Uterus (tissue), 4 donors: Measurements from ENCODE around the gene TRIM8. TPM values are rescaled to one million over a fixed set of nuclear protein-coding genes. Genes with fewer than 3 reads are reported as not detected.
A peak's percentile ranks its signal among the peaks of the same experiment; 100 is the strongest.

Source experiments
- DNase-seq, 2 donors: peaks; one replicate each; pipeline ENCODE4 v3.0.0-alpha.2; 2019 to 2020
- H3K27ac ChIP-seq, 2 donors: fragments of 200-600 bp; sonication (generic); 1 replicate in 1 of 2; 2 replicates in 1 of 2; pipeline ENCODE4 v1.5.1; 2016 to 2018
- H3K27me3 ChIP-seq, 2 donors: fragments of 200-600 bp; sonication (generic); one replicate each; pipeline ENCODE4 v1.5.1; 2018 to 2019; ENCODE audit warnings: control low read depth in 1 of 2
- H3K36me3 ChIP-seq, 2 donors: fragments of 200-600 bp; sonication (generic); one replicate each; pipeline ENCODE4 v1.5.1; 2019; ENCODE audit warnings: control low read depth in 1 of 2
- H3K4me1 ChIP-seq, 2 donors: fragments of 200-600 bp; sonication (generic); one replicate each; pipeline ENCODE4 v1.5.1; 2018 to 2019; ENCODE audit warnings: control low read depth in 1 of 2
- H3K4me3 ChIP-seq, 2 donors: fragments of 200-600 bp; sonication (generic); 1 replicate in 1 of 2; 2 replicates in 1 of 2; pipeline ENCODE4 v1.5.1; 2018 to 2019; ENCODE audit warnings: mild to moderate bottlenecking in 1 of 2
- H3K9me3 ChIP-seq, 2 donors: fragments of 200-600 bp; sonication (generic); one replicate each; pipeline ENCODE4 v1.5.1; 2019; ENCODE audit warnings: control low read depth in 1 of 2
- CTCF ChIP-seq, 4 experiments: fragments of 200-600 bp in 2 of 4; fragments of 450-650 bp in 2 of 4; sonication (generic) in 2 of 4; IDR thresholded peaks; one replicate each; pipeline ENCODE4 v1.5.1; 2016 to 2019; ENCODE audit warnings: antibody characterized with exemption in 4 of 4, mild to moderate bottlenecking in 2 of 4, moderate library complexity in 1 of 4
- POLR2A ChIP-seq, 2 donors: fragments of 450-650 bp; IDR thresholded peaks; one replicate each; pipeline ENCODE4 v1.6.1; 2016; ENCODE audit warnings: antibody characterized with exemption in 2 of 2, mild to moderate bottlenecking in 1 of 2, moderate library complexity in 1 of 2
- intact Hi-C: fragments of 100-400 bp; cut with DNase I; formaldehyde crosslinking; loops from one replicate; pipeline ENCODE4 v1.15.1; 2023; ENCODE audit warnings: low total_unique reads
- total RNA-seq, 4 donors: library from RNA; depleted of rRNA in 3 of 4; stranded (reverse); fragments of >200 nt in 3 of 4; gene quantifications; one replicate each; pipeline versions ENCODE4 v1.1.0 to v1.2.4, GENCODE V29; 2014 to 2023
- donor health status: DM: yes; HTN: yes; CAD: no.

Gene TRIM8
- total RNA-seq, 4 donors from 2014 or later = 71.2 to 119 (median 102) TPM

- intact Hi-C loops = no loop called here
- Histone ChIP-seq H3K9me3 (no peaks in the 10 kb centered on the region), H3K4me1 (no peaks in the 10 kb centered on the region), H3K36me3 (no peaks in the 10 kb centered on the region), H3K4me3 (no peak overlapping the region), H3K27me3 (no peaks in the 10 kb centered on the region), H3K27ac (peak overlapping the region; percentile 58 to 68)
- peak; percentile 61 to 62 for DNase-seq
- TF ChIP-seq POLR2A (IDR thresholded peaks at IDR 0.05) = no peak
- TF ChIP-seq CTCF (IDR thresholded peaks at IDR 0.05) = no peak
Measured at GRCh38 chr10:102602272-102603045, 41.8 kb upstream of the TRIM8 start.

DNA sequence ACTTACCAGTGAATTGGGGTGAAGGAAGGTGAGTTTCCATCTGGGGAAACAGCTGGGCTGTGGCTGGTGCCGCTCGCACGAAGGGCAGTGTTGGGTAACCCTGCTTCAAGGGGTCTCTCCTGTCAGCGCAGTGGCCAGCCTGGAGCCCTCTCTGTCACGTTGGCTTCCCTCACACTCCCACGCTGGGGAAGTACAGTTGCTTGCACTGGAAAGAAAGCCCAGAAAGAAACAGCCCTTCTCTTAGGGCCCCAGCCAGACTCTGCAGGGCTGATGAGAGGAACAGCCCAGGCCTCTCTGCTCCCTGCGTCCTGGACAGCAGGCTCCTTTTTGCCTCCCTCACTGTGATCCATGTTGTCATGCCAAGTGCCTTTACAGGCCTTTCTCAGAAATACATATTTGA, 40.3 kb upstream of the TRIM8 start:
- Histone ChIP-seq H3K9me3 (no peaks in the 10 kb centered on the region), H3K4me3 (no peak overlapping the region), H3K4me1 (no peaks in the 10 kb centered on the region), H3K27me3 (no peaks in the 10 kb centered on the region), H3K36me3 (no peaks in the 10 kb centered on the region), H3K27ac (peak overlapping the region; percentile 41 to 68)
- no peak for DNase-seq
- TF ChIP-seq CTCF (IDR thresholded peaks at IDR 0.05) (no peak), POLR2A (IDR thresholded peaks at IDR 0.05) (no peak)
- intact Hi-C loops = no loop called here

DNA sequence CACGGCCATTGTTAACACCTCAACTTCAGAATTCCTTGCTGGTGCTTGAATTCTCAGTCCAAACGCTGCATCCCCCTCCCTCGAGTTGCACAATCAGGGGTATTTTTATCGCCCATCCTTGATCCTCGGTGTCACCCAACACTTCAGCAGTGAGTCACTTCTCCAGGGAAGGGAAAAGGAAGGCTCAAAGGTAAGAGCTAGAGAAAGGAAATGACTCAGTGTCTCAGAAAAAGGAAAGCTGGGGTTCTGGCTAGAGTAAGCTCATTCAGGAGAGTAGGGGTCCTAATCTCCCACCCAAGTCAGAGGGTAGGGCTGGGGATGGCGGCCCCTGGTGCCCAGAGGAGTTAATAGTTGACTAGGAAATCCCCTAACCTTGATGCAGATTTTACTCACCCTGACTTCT, 39.8 kb upstream of the TRIM8 start:
- Histone ChIP-seq H3K4me1 (no peaks in the 10 kb centered on the region), H3K36me3 (no peaks in the 10 kb centered on the region), H3K9me3 (no peaks in the 10 kb centered on the region), H3K4me3 (no peak overlapping the region), H3K27ac (peak overlapping the region; percentile 41 to 68), H3K27me3 (no peaks in the 10 kb centered on the region)
- no peak for DNase-seq
- intact Hi-C loops = no loop called here
- TF ChIP-seq POLR2A (IDR thresholded peaks at IDR 0.05) = no peak
- no peak for TF ChIP-seq CTCF (IDR thresholded peaks at IDR 0.05)

DNA sequence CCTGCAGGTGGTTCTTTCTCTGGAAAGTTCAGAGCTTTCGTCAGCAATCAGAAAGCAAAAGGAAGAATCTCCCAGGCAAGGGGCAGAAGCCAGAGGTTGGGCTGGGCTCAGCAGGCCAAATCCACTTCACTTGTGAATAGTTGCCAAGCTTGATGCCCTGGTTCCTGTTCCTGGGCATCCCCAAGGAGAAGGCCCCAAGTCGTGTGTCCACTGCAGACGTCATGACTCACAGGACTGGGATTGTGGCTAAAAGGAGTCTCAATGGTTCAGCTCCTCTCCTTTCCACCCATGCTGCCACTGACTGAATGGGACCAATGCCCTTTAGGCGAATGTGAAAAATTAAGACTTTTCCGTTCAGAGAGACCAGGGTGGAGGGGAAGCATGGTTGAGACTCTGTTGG, 38.6 kb upstream of the TRIM8 start:
- Histone ChIP-seq H3K4me3 (no peak overlapping the region), H3K27me3 (no peaks in the 10 kb centered on the region), H3K4me1 (no peaks in the 10 kb centered on the region), H3K27ac (no peak overlapping the region), H3K36me3 (no peaks in the 10 kb centered on the region), H3K9me3 (no peaks in the 10 kb centered on the region)
- DNase-seq = no peak
- intact Hi-C loops = no loop called here
- TF ChIP-seq POLR2A (IDR thresholded peaks at IDR 0.05) (no peak), CTCF (IDR thresholded peaks at IDR 0.05) (no peak)

- intact Hi-C loops = no loop called here
- no peaks in the 10 kb centered on the region for H3K27me3 ChIP-seq
- peaks cover 17 to 21% of the 10 kb centered on the region in 2 donors for H3K4me1 ChIP-seq
- no peaks in the 10 kb centered on the region for H3K36me3 ChIP-seq
- no peak overlapping the region for H3K4me3 ChIP-seq
- no peak overlapping the region for H3K27ac ChIP-seq
- DNase-seq = no peak
- H3K9me3 ChIP-seq = no peaks in the 10 kb centered on the region
- TF ChIP-seq POLR2A (IDR thresholded peaks at IDR 0.05) (no peak), CTCF (IDR thresholded peaks at IDR 0.05) (no peak)
Measured at GRCh38 chr10:102608487-102608886, 35.8 kb upstream of the TRIM8 start.
